K562 (cell line): ENCODE data around the gene LRRC3. TPM values are rescaled to one million over a fixed set of nuclear protein-coding genes. Genes with fewer than 3 reads are reported as not detected.

ENCODE experiments used
- ATAC-seq: fragments of 200-7000 bp; cut with Tn5 transposase; 3 replicates; pipeline ENCODE4 v1.9.1; 2020; ENCODE audit warnings: moderate library complexity
- BruUV-seq: library from RNA; stranded (reverse); fragments of 400-500 nt; replicated peaks from 2 replicates; lab custom pipeline; 2021; lab: Mats Ljungman, UMichigan
- CTCF ChIA-PET: fragments of 300-600 bp; formaldehyde crosslinking; extraction: SDS; loops from one replicate; lab custom pipeline; 2021; ENCODE audit warnings: low intra/inter-chr PET ratio; lab: Yijun Ruan, JAX
- POLR2A ChIA-PET: fragments of 300-600, 350-650 bp; sonication (Branson Sonifier 250); formaldehyde crosslinking; extraction: SDS; loops from one replicate; lab custom pipeline; 2021; ENCODE audit warnings: antibody characterized with exemption, inconsistent platforms; lab: Yijun Ruan, JAX
- DNase-seq, 4 experiments: peaks; one replicate each; pipeline versions ENCODE4 v3.0.0 to v3.0.0-alpha.2; 2011 to 2018; ENCODE audit warnings: low spot score in 3 of 4, mixed read lengths in 3 of 4; ENCODE audit errors: extremely low read depth in 1 of 4
- FAIRE-seq: peaks from 2 replicates; lab custom pipeline; 2011; peaks lifted over from hg19 to GRCh38; lab: Jason Lieb, UNC
- H2AFZ ChIP-seq: 2 replicates; pipeline ENCODE4 v1.6.0; 2011; ENCODE audit warnings: low read depth, low read length, control low read depth, inconsistent platforms
- H3K27ac ChIP-seq: fragments of 200-600 bp; 3 replicates; pipeline ENCODE4 v1.8.0; 2011; ENCODE audit warnings: low read depth, mild to moderate bottlenecking, control low read depth, inconsistent platforms, low read length, moderate library complexity, mixed read lengths; ENCODE audit errors: extremely low read depth
- H3K27me3 ChIP-seq, 2 experiments: fragments of 300-600 bp in 1 of 2; 2 replicates in 1 of 2; 3 replicates in 1 of 2; pipeline versions ENCODE4 v1.6.0 to v1.8.0; 2011; ENCODE audit warnings: inconsistent platforms in 2 of 2, low read length in 2 of 2, mild to moderate bottlenecking in 1 of 2, mixed read lengths in 1 of 2, moderate library complexity in 1 of 2; ENCODE audit not compliant: control insufficient read depth in 2 of 2, insufficient read depth in 2 of 2
- H3K36me3 ChIP-seq: fragments of 300-600 bp; 3 replicates; pipeline ENCODE4 v1.8.0; 2011; ENCODE audit warnings: mild to moderate bottlenecking, low read length, inconsistent platforms; ENCODE audit not compliant: control insufficient read depth, insufficient read depth
- H3K4me1 ChIP-seq, 2 experiments: fragments of 200-600 bp in 1 of 2; replicated peaks in 1 of 2; 2 replicates in 1 of 2; 3 replicates in 1 of 2; pipeline versions ENCODE4 v1.5.1 to v1.8.0; 2011; ENCODE audit warnings: inconsistent platforms in 2 of 2, low read length in 2 of 2, mild to moderate bottlenecking in 1 of 2, mixed read lengths in 1 of 2, moderate library complexity in 1 of 2; ENCODE audit not compliant: control insufficient read depth in 2 of 2, insufficient read depth in 2 of 2
- H3K4me2 ChIP-seq: 2 replicates; pipeline ENCODE4 v1.6.1; 2011; ENCODE audit warnings: low read length, control low read depth, inconsistent platforms, mixed read lengths; ENCODE audit not compliant: insufficient read depth
- H3K4me3 ChIP-seq: fragments of 200-600 bp; sonication (generic), shearing (Covaris generic); 2 replicates; pipeline ENCODE4 v1.5.1; 2016; ENCODE audit warnings: control low read depth, inconsistent platforms
- H3K79me2 ChIP-seq: fragments of 200-600 bp; 3 replicates; pipeline ENCODE4 v1.8.0; 2011; ENCODE audit warnings: low read length, inconsistent platforms; ENCODE audit not compliant: control insufficient read depth, insufficient read depth
- H3K9ac ChIP-seq, 2 experiments: 2 replicates each; pipeline versions ENCODE4 v1.6.0 to v1.6.1; 2011; ENCODE audit warnings: low read depth in 2 of 2, low read length in 2 of 2, control low read depth in 1 of 2, inconsistent platforms in 1 of 2, mild to moderate bottlenecking in 1 of 2, mixed read lengths in 1 of 2; ENCODE audit not compliant: insufficient read depth in 1 of 2
- H3K9me1 ChIP-seq: one replicate; pipeline ENCODE4 v1.6.0; 2011; ENCODE audit warnings: inconsistent platforms, mild to moderate bottlenecking, low read length, moderate library complexity; ENCODE audit not compliant: control insufficient read depth, insufficient read depth
- H3K9me3 ChIP-seq: replicated peaks from 2 replicates; pipeline ENCODE4 v1.5.1; 2011; ENCODE audit warnings: low read depth, low read length, inconsistent platforms; ENCODE audit not compliant: control insufficient read depth, insufficient read depth
- H4K20me1 ChIP-seq: replicated peaks from 2 replicates; pipeline ENCODE4 v1.6.1; 2011; ENCODE audit warnings: low read length, inconsistent platforms, mixed read lengths; ENCODE audit not compliant: control insufficient read depth, insufficient read depth
- ATF1 ChIP-seq, 2 experiments: fragments of 450-650 bp in 1 of 2; IDR thresholded peaks; 2 replicates each; pipeline ENCODE4 v1.6.1; 2016; ENCODE audit warnings: missing compliant biosample characterization in 1 of 2, missing genetic modification characterization in 1 of 2
- BMI1 ChIP-seq: fragments of 150-350 bp; IDR thresholded peaks from 2 replicates; pipeline ENCODE4 v1.6.1; 2014; ENCODE audit warnings: low read length
- BRD9 ChIP-seq: fragments of 450-650 bp; IDR thresholded peaks from 2 replicates; pipeline ENCODE4 v1.6.1; 2018; ENCODE audit warnings: low read depth; ENCODE audit not compliant: partially characterized antibody
- CBX3 ChIP-seq, 2 experiments: IDR thresholded peaks; 1 replicate in 1 of 2; 2 replicates in 1 of 2; pipeline ENCODE4 v1.6.1; 2012; ENCODE audit warnings: inconsistent platforms in 2 of 2, low read length in 2 of 2, borderline replicate concordance in 1 of 2, control low read depth in 1 of 2
- CBX5 ChIP-seq: IDR thresholded peaks from 2 replicates; pipeline ENCODE4 v1.6.1; 2014; ENCODE audit warnings: low read depth, borderline replicate concordance
- ETS1 ChIP-seq: conservative IDR thresholded peaks from 2 replicates; pipeline ENCODE4 v1.6.1; 2011; ENCODE audit warnings: low read depth, mild to moderate bottlenecking, low read length; ENCODE audit not compliant: control insufficient read depth
- ETV5 ChIP-seq: sonication (generic); formaldehyde crosslinking; IDR thresholded peaks from 2 replicates; pipeline ENCODE4 v1.4.0; 2020; ENCODE audit warnings: low read depth, mild to moderate bottlenecking, missing genetic modification reagents
- FOXM1 ChIP-seq, 2 experiments: fragments of 450-650 bp in 1 of 2; sonication (generic) in 1 of 2; formaldehyde crosslinking in 1 of 2; IDR thresholded peaks; 2 replicates each; pipeline versions ENCODE4 v1.6.1 to v1.9.0; 2017 to 2022; ENCODE audit warnings: low read depth in 2 of 2, mild to moderate bottlenecking in 2 of 2, missing genetic modification reagents in 1 of 2, moderate library complexity in 1 of 2
- HDAC1 ChIP-seq, 2 experiments: fragments of 450-650 bp; IDR thresholded peaks; 2 replicates each; pipeline ENCODE4 v1.6.1; 2016 to 2017; ENCODE audit warnings: inconsistent platforms in 1 of 2, mild to moderate bottlenecking in 1 of 2, moderate library complexity in 1 of 2
- HES1 ChIP-seq: fragments of 450-650 bp; IDR thresholded peaks from 2 replicates; pipeline ENCODE4 v1.6.1; 2016; ENCODE audit warnings: low read depth, mild to moderate bottlenecking, moderate library complexity
- HEY1 ChIP-seq: fragments of 250-450 bp; sonication (Bioruptor Pico); IDR thresholded peaks from 2 replicates; pipeline ENCODE4 v1.5.0; 2020; ENCODE audit warnings: mild to moderate bottlenecking, moderate library complexity, borderline replicate concordance
- KDM5B ChIP-seq: fragments of 200-600 bp; sonication (generic); IDR thresholded peaks from 2 replicates; pipeline ENCODE4 v1.6.1; 2012; ENCODE audit warnings: low read depth, mild to moderate bottlenecking, moderate library complexity, low read length, control low read depth, inconsistent platforms; ENCODE audit not compliant: insufficient replicate concordance
- NFRKB ChIP-seq: fragments of 450-650 bp; IDR thresholded peaks from 2 replicates; pipeline ENCODE4 v1.6.1; 2016; ENCODE audit warnings: low read depth
- OTX1 ChIP-seq: fragments of 450-650 bp; formaldehyde crosslinking; IDR thresholded peaks from 2 replicates; pipeline ENCODE4 v1.4.0; 2022; ENCODE audit warnings: mild to moderate bottlenecking
- PTBP1 ChIP-seq: fragments of 200-400 bp; formaldehyde crosslinking; IDR thresholded peaks from 2 replicates; pipeline ENCODE4 v1.6.1; 2017; ENCODE audit warnings: low read depth, low read length
- SMAD4 ChIP-seq: fragments of 250-450 bp; sonication (Bioruptor Pico); conservative IDR thresholded peaks from 2 replicates; pipeline ENCODE4 v1.8.0; 2021; ENCODE audit warnings: inconsistent platforms, mild to moderate bottlenecking, moderate library complexity
- ZNF584 ChIP-seq: fragments of 200-800 bp; sonication (Bioruptor generic); IDR thresholded peaks from 2 replicates; pipeline ENCODE4 v1.6.1; 2016; ENCODE audit warnings: low read depth, mild to moderate bottlenecking, missing genetic modification characterization, missing compliant biosample characterization
- WGBS: fragments of 100-300 bp; shearing (Covaris generic); methylation state at CpG from one replicate; pipeline ENCODE4 v1.1.6; 2016; ENCODE audit warnings: low coverage, mixed read lengths; ENCODE audit not compliant: insufficient coverage; ENCODE audit errors: missing lambda C conversion rate; 5-methylcytosine and 5-hydroxymethylcytosine counted together
- in situ Hi-C: fragments of 300-500 bp; cut with MboI; formaldehyde crosslinking; loops from 4 replicates; pipeline ENCODE4 v1.15.0; 2018; ENCODE audit warnings: inconsistent platforms, mixed read lengths
- intact Hi-C: fragments of 100-400 bp; cut with micrococcal nuclease; formaldehyde crosslinking; loops from 2 replicates; pipeline ENCODE4 v1.14.2; 2022
- polyA plus RNA-seq, 8 experiments: library from polyadenylated mRNA; depleted of rRNA in 4 of 8; stranded (reverse) in 5 of 8; unstranded in 3 of 8; fragments of >200 nt; fragmentation: Nextera tagmentation in 2 of 8; fragmentation: Illumina TruSeq in 1 of 8; extraction: Ambion mirVana in 2 of 8; extraction: Trizol in 1 of 8; gene quantifications; 2 replicates each; pipeline versions ENCODE4 v1.2.1 to v1.2.3, GENCODE V29; 2011 to 2014; ENCODE audit warnings: inconsistent platforms in 1 of 8, missing spikeins in 1 of 8
- total RNA-seq, 7 experiments: library from RNA; depleted of rRNA in 6 of 7; stranded (reverse); fragments of >200 nt in 6 of 7; fragmentation: Illumina TruSeq in 2 of 7; extraction: Trizol in 2 of 7; gene quantifications; 2 replicates each; pipeline versions ENCODE4 v1.2.1 to v1.2.3, GENCODE V29; 2011 to 2021; ENCODE audit warnings: low replicate concordance in 1 of 7

Gene LRRC3
- total and polyA plus RNA-seq, 9 of the 15 experiments (the other 6 are each of a cell fraction or from before 2014, with no cell fraction given) = 0.04 TPM; not detected in 7

GRCh38 chr21:44454058-44454457, 1.3 kb upstream of the LRRC3 start:
- FAIRE-seq = no peak
- BruUV-seq = no TSS peak
- 14% methylated on average over 5 of the region's 5 CpGs for WGBS
- Histone ChIP-seq H3K4me2 (no peak overlapping the region), H3K36me3 (no peaks in the 10 kb centered on the region), H3K79me2 (no peaks in the 10 kb centered on the region), H3K4me3 (no peak overlapping the region), H3K9me1 (no peaks in the 10 kb centered on the region), H3K27ac (no peak overlapping the region), H3K27me3 (peaks cover 31 to 57% of the 10 kb centered on the region in 2 experiments; a peak in 4 of 5 replicates), H2AFZ (no peak overlapping the region), H3K9me3 (no peaks in the 10 kb centered on the region), H4K20me1 (no peaks in the 10 kb centered on the region; the same call in 1 of the 2 replicates), H3K4me1 (peaks cover 0 to 23% of the 10 kb centered on the region in 2 experiments; a peak in 1 of 5 replicates), H3K9ac (no peak overlapping the region)
- no peak for DNase-seq
- CTCF ChIA-PET = no interaction called here
- intact Hi-C loops = no loop called here
- in situ Hi-C loops = no loop called here
- POLR2A ChIA-PET = interaction anchor here (0.6 to 0.8 kb wide), 2 partner anchors 18 to 59 kb away, joined by 3 to 4 read pairs; no protein-coding TSS in a partner anchor
- ATAC-seq = no peak
- no peak for TF ChIP-seq BMI1
- TF ChIP-seq ATF1 (CRISPR knock-in tag; IDR thresholded peaks at IDR 0.05) = no peak
- no peak for TF ChIP-seq ATF1 (tag; IDR thresholded peaks at IDR 0.05)
- no peak for TF ChIP-seq ETS1
- no peak for TF ChIP-seq KDM5B
- no peak for TF ChIP-seq HEY1
- no peak for TF ChIP-seq BRD9
- no peak for TF ChIP-seq NFRKB
- TF ChIP-seq CBX3 (IDR thresholded peaks at IDR 0.05; ENCODE audit: borderline replicate concordance in 1 of 2, low read length in 2 of 2) = no peak
- TF ChIP-seq ZNF584 (CRISPR knock-in tag) = no peak
- no peak for TF ChIP-seq HES1
- no peak for TF ChIP-seq PTBP1
- no peak for TF ChIP-seq ETV5
- TF ChIP-seq FOXM1 (IDR thresholded peaks at IDR 0.05; ENCODE audit: low read depth) = no peak
- TF ChIP-seq FOXM1 (CRISPR knock-in tag; IDR thresholded peaks at IDR 0.05; ENCODE audit: low read depth) = no peak
- no peak for TF ChIP-seq HDAC1 (IDR thresholded peaks at IDR 0.05)
- no peak for TF ChIP-seq SMAD4 (CRISPR knock-in tag)
- TF ChIP-seq CBX5 = no peak
- TF ChIP-seq OTX1 (CRISPR knock-in tag) = no peak
